HepG2 (cell line): Measurements from ENCODE around the gene EFS. TPM values are rescaled to one million over a fixed set of nuclear protein-coding genes. Genes with fewer than 3 reads are reported as not detected.
A peak's percentile ranks its signal among the peaks of the same experiment; 100 is the strongest.

ENCODE experiments used
- ARHGAP35 ChIP-seq: sonication (generic); formaldehyde crosslinking; IDR thresholded peaks from 2 replicates; pipeline ENCODE4 v1.9.0; 2022; ENCODE audit warnings: mild to moderate bottlenecking, inconsistent platforms, moderate library complexity, missing genetic modification reagents, borderline replicate concordance
- JDP2 ChIP-seq: sonication (generic); formaldehyde crosslinking; IDR thresholded peaks from 2 replicates; pipeline ENCODE4 v1.8.1; 2022; ENCODE audit warnings: missing genetic modification reagents, borderline replicate concordance
- MAFG ChIP-seq: sonication (generic); formaldehyde crosslinking; IDR thresholded peaks from 2 replicates; pipeline ENCODE4 v1.5.1; 2020; ENCODE audit warnings: mild to moderate bottlenecking, missing genetic modification reagents
- MTF1 ChIP-seq: sonication (generic); formaldehyde crosslinking; IDR thresholded peaks from 2 replicates; pipeline ENCODE4 v1.5.0; 2020; ENCODE audit warnings: missing genetic modification reagents
- PHB2 ChIP-seq: fragments of 450-650 bp; IDR thresholded peaks from 2 replicates; pipeline ENCODE4 v1.6.1; 2018; ENCODE audit not compliant: partially characterized antibody
- RXRA ChIP-seq: sonication (generic); formaldehyde crosslinking; IDR thresholded peaks from 2 replicates; pipeline ENCODE4 v1.5.1; 2020; ENCODE audit warnings: missing genetic modification reagents
- SMYD3 ChIP-seq: sonication (generic); formaldehyde crosslinking; IDR thresholded peaks from 2 replicates; pipeline ENCODE4 v1.8.1; 2023; ENCODE audit warnings: mild to moderate bottlenecking, missing genetic modification reagents
- TAF1 ChIP-seq: sonication (generic); formaldehyde crosslinking; IDR thresholded peaks from 2 replicates; pipeline ENCODE4 v1.4.0; 2020; ENCODE audit warnings: missing genetic modification reagents
- TCF7L2 ChIP-seq: IDR thresholded peaks from 2 replicates; pipeline ENCODE4 v1.6.1; 2011; ENCODE audit warnings: mild to moderate bottlenecking, low read depth, low read length, moderate library complexity
- YEATS4 ChIP-seq: sonication (generic); formaldehyde crosslinking; IDR thresholded peaks from 2 replicates; pipeline ENCODE4 v1.4.0; 2020; ENCODE audit warnings: missing genetic modification reagents, borderline replicate concordance
- ZNF296 ChIP-seq: sonication (generic); formaldehyde crosslinking; conservative IDR thresholded peaks from 2 replicates; pipeline ENCODE4 v1.5.0; 2020; ENCODE audit warnings: mild to moderate bottlenecking, missing genetic modification reagents
- ZNF350 ChIP-seq: sonication (generic); formaldehyde crosslinking; IDR thresholded peaks from 2 replicates; pipeline ENCODE4 v1.4.0; 2020; ENCODE audit warnings: mild to moderate bottlenecking, low read depth, missing genetic modification reagents, borderline replicate concordance
- ZNF644 ChIP-seq: IDR thresholded peaks from 2 replicates; pipeline ENCODE4 v1.6.1; 2016; ENCODE audit warnings: low read depth
- ZNF782 ChIP-seq: sonication (generic); formaldehyde crosslinking; IDR thresholded peaks from 2 replicates; pipeline ENCODE4 v1.4.0; 2020; ENCODE audit warnings: missing genetic modification reagents, mild to moderate bottlenecking, borderline replicate concordance
- ZNF83 ChIP-seq: sonication (generic); formaldehyde crosslinking; IDR thresholded peaks from 2 replicates; pipeline ENCODE4 v1.4.0; 2020; ENCODE audit warnings: missing genetic modification reagents, mild to moderate bottlenecking, borderline replicate concordance
- ZSCAN22 ChIP-seq: sonication (generic); formaldehyde crosslinking; IDR thresholded peaks from 2 replicates; pipeline ENCODE4 v1.4.0; 2020; ENCODE audit warnings: mild to moderate bottlenecking, missing genetic modification reagents
- polyA plus RNA-seq, 8 experiments: library from polyadenylated mRNA; depleted of rRNA in 3 of 8; stranded (reverse) in 7 of 8; unstranded in 1 of 8; fragments of >200 nt; fragmentation: Illumina TruSeq in 4 of 8; extraction: Trizol in 4 of 8; gene quantifications; 2 replicates each; pipeline versions ENCODE4 v1.2.1 to v1.2.3, GENCODE V29; 2011 to 2016; ENCODE audit warnings: low read depth in 4 of 8, missing spikeins in 1 of 8, mixed read lengths in 1 of 8; ENCODE audit not compliant: insufficient read depth in 1 of 8
- total RNA-seq, 5 experiments: library from RNA; depleted of rRNA; stranded (reverse); fragments of >200 nt; fragmentation: Illumina TruSeq; extraction: Trizol; gene quantifications; 2 replicates each; pipeline ENCODE4 v1.2.3, GENCODE V29; 2016; ENCODE audit warnings: low read depth in 1 of 5
- TF ChIP-seq, protein P1 (sequence below): sonication (generic); formaldehyde crosslinking; IDR thresholded peaks from 2 replicates; pipeline ENCODE4 v1.5.1; 2020; ENCODE audit warnings: mild to moderate bottlenecking, missing genetic modification reagents
- TF ChIP-seq, protein P2 (sequence below): sonication (generic); formaldehyde crosslinking; conservative IDR thresholded peaks from 2 replicates; pipeline ENCODE4 v1.4.0; 2020; ENCODE audit warnings: mild to moderate bottlenecking, missing genetic modification reagents, moderate library complexity
- TF ChIP-seq, protein P3 (sequence below): sonication (generic); formaldehyde crosslinking; IDR thresholded peaks from 2 replicates; pipeline ENCODE4 v1.4.0; 2020; ENCODE audit warnings: mild to moderate bottlenecking, missing genetic modification reagents
- TF ChIP-seq, protein P4 (sequence below): sonication (generic); formaldehyde crosslinking; IDR thresholded peaks from 2 replicates; pipeline ENCODE4 v1.5.0; 2020; ENCODE audit warnings: missing genetic modification reagents

EFS gene
- total and polyA plus RNA-seq, 2 of the 13 experiments (the other 11 are each of a cell fraction or from before 2014, with no cell fraction given) = not detected

DNA sequence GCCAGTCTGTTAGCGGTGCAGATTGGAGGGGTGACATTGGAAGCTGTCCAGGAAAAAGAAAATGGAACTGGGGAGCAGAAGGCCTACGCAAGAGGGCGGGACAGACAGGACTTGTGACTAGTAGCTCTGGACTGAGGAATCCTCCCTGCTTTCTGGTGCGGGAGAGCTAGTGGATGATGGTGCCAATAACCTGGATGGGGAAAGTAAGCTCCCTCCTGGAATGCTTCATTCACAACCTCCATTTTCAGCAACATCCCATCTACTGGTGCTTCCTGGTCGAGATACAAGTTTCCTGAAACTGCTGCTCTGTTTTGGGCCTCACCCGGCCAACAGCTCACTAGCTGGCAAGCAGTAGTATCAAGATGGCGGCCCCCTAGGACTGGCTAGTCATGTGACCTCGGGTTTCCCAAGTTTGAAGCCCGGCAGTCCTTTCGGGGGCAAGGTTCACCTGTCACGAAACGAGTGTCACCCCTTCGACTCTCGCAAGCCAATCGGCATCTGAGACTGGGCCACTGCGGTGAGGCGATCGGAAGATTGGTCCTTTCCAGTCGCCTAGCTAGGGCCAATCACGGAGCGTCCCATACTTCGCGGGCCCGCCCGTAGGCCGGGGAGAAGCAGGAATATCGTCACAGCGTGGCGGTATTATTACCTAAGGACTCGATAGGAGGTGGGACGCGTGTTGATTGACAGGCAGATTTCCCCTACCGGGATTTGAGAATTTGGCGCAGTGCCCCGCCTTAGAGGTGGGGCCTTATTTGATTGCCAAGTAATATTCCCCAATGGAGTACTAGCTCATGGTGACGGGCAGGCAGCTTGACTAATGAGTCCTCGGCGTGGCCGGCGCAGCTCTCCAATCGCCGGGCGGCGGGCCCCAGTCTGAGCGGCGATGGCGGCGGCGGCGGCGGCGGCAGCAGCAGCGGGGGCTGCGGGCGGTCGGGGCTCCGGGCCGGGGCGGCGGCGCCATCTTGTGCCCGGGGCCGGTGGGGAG is 44.1 kb downstream of the EFS start, which contains the start of gene PABPN1 (continued):
- peak; percentile 67; the same call in 1 of the 2 replicates for TF ChIP-seq MTF1 (CRISPR knock-in tag)
- TF ChIP-seq MAFG (CRISPR knock-in tag) = no peak
- TF ChIP-seq YEATS4 (CRISPR knock-in tag) = peak; percentile 96
- TF ChIP-seq, protein P1, sequence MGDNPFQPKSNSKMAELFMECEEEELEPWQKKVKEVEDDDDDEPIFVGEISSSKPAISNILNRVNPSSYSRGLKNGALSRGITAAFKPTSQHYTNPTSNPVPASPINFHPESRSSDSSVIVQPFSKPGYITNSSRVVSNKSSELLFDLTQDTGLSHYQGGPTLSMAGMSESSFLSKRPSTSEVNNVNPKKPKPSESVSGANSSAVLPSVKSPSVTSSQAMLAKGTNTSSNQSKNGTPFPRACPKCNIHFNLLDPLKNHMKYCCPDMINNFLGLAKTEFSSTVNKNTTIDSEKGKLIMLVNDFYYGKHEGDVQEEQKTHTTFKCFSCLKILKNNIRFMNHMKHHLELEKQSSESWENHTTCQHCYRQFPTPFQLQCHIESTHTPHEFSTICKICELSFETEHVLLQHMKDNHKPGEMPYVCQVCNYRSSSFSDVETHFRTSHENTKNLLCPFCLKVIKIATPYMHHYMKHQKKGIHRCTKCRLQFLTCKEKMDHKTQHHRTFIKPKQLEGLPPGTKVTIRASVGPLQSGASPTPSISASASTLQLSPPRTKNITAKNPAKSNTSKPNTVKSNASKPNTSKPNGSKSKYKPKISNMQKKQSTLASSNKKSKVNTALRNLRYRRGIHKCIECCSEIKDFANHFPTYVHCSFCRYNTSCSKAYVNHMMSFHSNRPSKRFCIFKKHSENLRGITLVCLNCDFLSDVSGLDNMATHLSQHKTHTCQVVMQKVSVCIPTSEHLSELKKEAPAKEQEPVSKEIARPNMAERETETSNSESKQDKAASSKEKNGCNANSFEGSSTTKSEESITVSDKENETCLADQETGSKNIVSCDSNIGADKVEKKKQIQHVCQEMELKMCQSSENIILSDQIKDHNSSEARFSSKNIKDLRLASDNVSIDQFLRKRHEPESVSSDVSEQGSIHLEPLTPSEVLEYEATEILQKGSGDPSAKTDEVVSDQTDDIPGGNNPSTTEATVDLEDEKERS (CRISPR knock-in tag) = peak; percentile 100
- TF ChIP-seq ZNF296 = no peak
- TF ChIP-seq, protein P2, sequence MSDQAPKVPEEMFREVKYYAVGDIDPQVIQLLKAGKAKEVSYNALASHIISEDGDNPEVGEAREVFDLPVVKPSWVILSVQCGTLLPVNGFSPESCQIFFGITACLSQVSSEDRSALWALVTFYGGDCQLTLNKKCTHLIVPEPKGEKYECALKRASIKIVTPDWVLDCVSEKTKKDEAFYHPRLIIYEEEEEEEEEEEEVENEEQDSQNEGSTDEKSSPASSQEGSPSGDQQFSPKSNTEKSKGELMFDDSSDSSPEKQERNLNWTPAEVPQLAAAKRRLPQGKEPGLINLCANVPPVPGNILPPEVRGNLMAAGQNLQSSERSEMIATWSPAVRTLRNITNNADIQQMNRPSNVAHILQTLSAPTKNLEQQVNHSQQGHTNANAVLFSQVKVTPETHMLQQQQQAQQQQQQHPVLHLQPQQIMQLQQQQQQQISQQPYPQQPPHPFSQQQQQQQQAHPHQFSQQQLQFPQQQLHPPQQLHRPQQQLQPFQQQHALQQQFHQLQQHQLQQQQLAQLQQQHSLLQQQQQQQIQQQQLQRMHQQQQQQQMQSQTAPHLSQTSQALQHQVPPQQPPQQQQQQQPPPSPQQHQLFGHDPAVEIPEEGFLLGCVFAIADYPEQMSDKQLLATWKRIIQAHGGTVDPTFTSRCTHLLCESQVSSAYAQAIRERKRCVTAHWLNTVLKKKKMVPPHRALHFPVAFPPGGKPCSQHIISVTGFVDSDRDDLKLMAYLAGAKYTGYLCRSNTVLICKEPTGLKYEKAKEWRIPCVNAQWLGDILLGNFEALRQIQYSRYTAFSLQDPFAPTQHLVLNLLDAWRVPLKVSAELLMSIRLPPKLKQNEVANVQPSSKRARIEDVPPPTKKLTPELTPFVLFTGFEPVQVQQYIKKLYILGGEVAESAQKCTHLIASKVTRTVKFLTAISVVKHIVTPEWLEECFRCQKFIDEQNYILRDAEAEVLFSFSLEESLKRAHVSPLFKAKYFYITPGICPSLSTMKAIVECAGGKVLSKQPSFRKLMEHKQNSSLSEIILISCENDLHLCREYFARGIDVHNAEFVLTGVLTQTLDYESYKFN (CRISPR knock-in tag) = peak; percentile 92
- TF ChIP-seq PHB2 = no peak
- TF ChIP-seq ZSCAN22 (CRISPR knock-in tag) = peak; percentile 66
- TF ChIP-seq TCF7L2 = no peak
- peak; percentile 62; the same call in 1 of the 2 replicates for TF ChIP-seq ZNF782 (CRISPR knock-in tag)
- TF ChIP-seq ZNF83 (CRISPR knock-in tag) = peak; percentile 98; the same call in 1 of the 2 replicates
- peak; percentile 99 for TF ChIP-seq SMYD3 (CRISPR knock-in tag)
- TF ChIP-seq TAF1 = peak; percentile 81
- TF ChIP-seq, protein P3, sequence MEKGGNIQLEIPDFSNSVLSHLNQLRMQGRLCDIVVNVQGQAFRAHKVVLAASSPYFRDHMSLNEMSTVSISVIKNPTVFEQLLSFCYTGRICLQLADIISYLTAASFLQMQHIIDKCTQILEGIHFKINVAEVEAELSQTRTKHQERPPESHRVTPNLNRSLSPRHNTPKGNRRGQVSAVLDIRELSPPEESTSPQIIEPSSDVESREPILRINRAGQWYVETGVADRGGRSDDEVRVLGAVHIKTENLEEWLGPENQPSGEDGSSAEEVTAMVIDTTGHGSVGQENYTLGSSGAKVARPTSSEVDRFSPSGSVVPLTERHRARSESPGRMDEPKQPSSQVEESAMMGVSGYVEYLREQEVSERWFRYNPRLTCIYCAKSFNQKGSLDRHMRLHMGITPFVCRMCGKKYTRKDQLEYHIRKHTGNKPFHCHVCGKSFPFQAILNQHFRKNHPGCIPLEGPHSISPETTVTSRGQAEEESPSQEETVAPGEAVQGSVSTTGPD (CRISPR knock-in tag) = no peak
- peak; percentile 61; the same call in 1 of the 2 replicates for TF ChIP-seq JDP2
- peak; percentile 100 for TF ChIP-seq ZNF644 (CRISPR knock-in tag)
- peak; percentile 70 for TF ChIP-seq ARHGAP35 (CRISPR knock-in tag)
- TF ChIP-seq RXRA (CRISPR knock-in tag) = peak; percentile 95
- TF ChIP-seq ZNF350 (CRISPR knock-in tag) = peak; percentile 99
- TF ChIP-seq, protein P4, sequence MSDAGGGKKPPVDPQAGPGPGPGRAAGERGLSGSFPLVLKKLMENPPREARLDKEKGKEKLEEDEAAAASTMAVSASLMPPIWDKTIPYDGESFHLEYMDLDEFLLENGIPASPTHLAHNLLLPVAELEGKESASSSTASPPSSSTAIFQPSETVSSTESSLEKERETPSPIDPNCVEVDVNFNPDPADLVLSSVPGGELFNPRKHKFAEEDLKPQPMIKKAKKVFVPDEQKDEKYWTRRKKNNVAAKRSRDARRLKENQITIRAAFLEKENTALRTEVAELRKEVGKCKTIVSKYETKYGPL (CRISPR knock-in tag) = peak; percentile 87
